Right atrium auricular region (tissue), 2 donors: Measurements from ENCODE around the gene NXPE4. TPM values are rescaled to one million over a fixed set of nuclear protein-coding genes. Genes with fewer than 3 reads are reported as not detected.

Experiments
- DNase-seq: peaks from one replicate; pipeline ENCODE4 v3.0.0-alpha.2; 2019; ENCODE audit warnings: low spot score
- H3K27ac ChIP-seq, 2 donors: fragments of 200-600 bp; sonication (generic); 1 replicate in 1 of 2; 2 replicates in 1 of 2; pipeline ENCODE4 v1.5.1; 2016 to 2019
- H3K27me3 ChIP-seq, 2 donors: fragments of 200-600 bp; sonication (generic); one replicate each; pipeline versions ENCODE4 v1.5.1 to v1.6.0; 2017 to 2019
- H3K36me3 ChIP-seq: fragments of 200-600 bp; sonication (generic); one replicate; pipeline ENCODE4 v1.5.1; 2016
- H3K4me1 ChIP-seq, 2 donors: fragments of 200-600 bp; sonication (generic); one replicate each; pipeline versions ENCODE4 v1.5.1 to v1.6.0; 2017 to 2019
- H3K4me3 ChIP-seq, 2 donors: fragments of 200-600 bp; sonication (generic); 1 replicate in 1 of 2; 2 replicates in 1 of 2; pipeline ENCODE4 v1.5.1; 2017 to 2019; ENCODE audit warnings: mild to moderate bottlenecking in 1 of 2, moderate library complexity in 1 of 2
- H3K9me3 ChIP-seq, 2 donors: fragments of 200-600 bp; sonication (generic); one replicate each; pipeline ENCODE4 v1.5.1; 2019
- CTCF ChIP-seq, 2 donors: fragments of 200-600 bp; sonication (generic); IDR thresholded peaks; one replicate each; pipeline ENCODE4 v1.5.1; 2019; ENCODE audit warnings: antibody characterized with exemption in 2 of 2
- total RNA-seq, 2 donors: library from RNA; depleted of rRNA; stranded (reverse); fragments of >200 nt; gene quantifications; one replicate each; pipeline ENCODE4 v1.1.0, GENCODE V29; 2016

The NXPE4 gene
- total RNA-seq, 2 donors from 2014 or later, result not detected

GRCh38 chr11:114569801-114570200 is 25.8 kb downstream of the NXPE4 start:
- no peak overlapping the region for H3K27ac ChIP-seq

GRCh38 chr11:114566276-114566675 is 29.3 kb downstream of the NXPE4 start:
- no peak for TF ChIP-seq CTCF (IDR thresholded peaks at IDR 0.05)
- H3K9me3 ChIP-seq, result no peaks in the 10 kb centered on the region
- no peak for DNase-seq
- H3K27ac ChIP-seq, result no peak overlapping the region
- H3K4me1 ChIP-seq, result no peaks in the 10 kb centered on the region
- no peaks in the 10 kb centered on the region for H3K36me3 ChIP-seq
- H3K27me3 ChIP-seq, result no peaks in the 10 kb centered on the region
- no peak overlapping the region for H3K4me3 ChIP-seq

More at GRCh38 chr11:114569801-114570200, 25.8 kb downstream of the NXPE4 start:
- TF ChIP-seq CTCF (IDR thresholded peaks at IDR 0.05), result no peak
- no peak overlapping the region for H3K4me3 ChIP-seq
- no peaks in the 10 kb centered on the region for H3K27me3 ChIP-seq
- H3K4me1 ChIP-seq, result no peaks in the 10 kb centered on the region
- no peaks in the 10 kb centered on the region for H3K9me3 ChIP-seq
- no peak for DNase-seq
- H3K36me3 ChIP-seq, result no peaks in the 10 kb centered on the region

- no peaks in the 10 kb centered on the region for H3K27me3 ChIP-seq
- TF ChIP-seq CTCF (IDR thresholded peaks at IDR 0.05), result no peak
- no peak for DNase-seq
- H3K4me1 ChIP-seq, result no peaks in the 10 kb centered on the region
- no peak overlapping the region for H3K27ac ChIP-seq
- H3K9me3 ChIP-seq, result no peaks in the 10 kb centered on the region
- H3K36me3 ChIP-seq, result no peaks in the 10 kb centered on the region
- no peak overlapping the region for H3K4me3 ChIP-seq
These were observed 30.8 kb downstream of the NXPE4 start for GRCh38 chr11:114564831-114565230.

GRCh38 chr11:114563077-114563476 is 32.5 kb downstream of the NXPE4 start:
- Histone ChIP-seq H3K4me3 (no peak overlapping the region), H3K36me3 (no peaks in the 10 kb centered on the region), H3K27me3 (no peaks in the 10 kb centered on the region), H3K4me1 (no peaks in the 10 kb centered on the region), H3K27ac (no peak overlapping the region), H3K9me3 (no peaks in the 10 kb centered on the region)
- TF ChIP-seq CTCF (IDR thresholded peaks at IDR 0.05), result no peak
- DNase-seq, result no peak

GRCh38 chr11:114562166-114562916 is 33.2 kb downstream of the NXPE4 start:
- Histone ChIP-seq H3K9me3 (no peaks in the 10 kb centered on the region), H3K27ac (no peak overlapping the region), H3K4me3 (no peak overlapping the region), H3K27me3 (no peaks in the 10 kb centered on the region), H3K4me1 (no peaks in the 10 kb centered on the region), H3K36me3 (no peaks in the 10 kb centered on the region)
- no peak for TF ChIP-seq CTCF (IDR thresholded peaks at IDR 0.05)
- no peak for DNase-seq
